Bronchial epithelial cell (primary cell): ENCODE measurements around the gene JARID2. TPM values are rescaled to one million over a fixed set of nuclear protein-coding genes. Genes with fewer than 3 reads are reported as not detected.

ENCODE experiments used
- DNase-seq: peaks from one replicate; pipeline ENCODE4 v3.0.0-alpha.2; 2010; ENCODE audit warnings: low read depth
- FAIRE-seq: peaks from 2 replicates; lab custom pipeline; 2011; peaks lifted over from hg19 to GRCh38; lab: Jason Lieb, UNC
- H3K27me3 ChIP-seq: 2 replicates; pipeline ENCODE4 v1.5.1; 2011; ENCODE audit warnings: low read length; ENCODE audit not compliant: control insufficient read depth, insufficient read depth
- H3K36me3 ChIP-seq: 2 replicates; pipeline ENCODE4 v1.5.1; 2011; ENCODE audit warnings: low read length; ENCODE audit not compliant: control insufficient read depth, insufficient read depth
- H3K4me3 ChIP-seq: 2 replicates; pipeline ENCODE4 v1.5.1; 2011; ENCODE audit warnings: mild to moderate bottlenecking, low read depth, low read length, control low read depth
- CTCF ChIP-seq: IDR thresholded peaks from 2 replicates; pipeline ENCODE4 v1.5.1; 2011; ENCODE audit warnings: mild to moderate bottlenecking, moderate library complexity, low read length, control low read depth, inconsistent platforms; ENCODE audit not compliant: insufficient read depth, severe bottlenecking
- total RNA-seq: library from RNA; depleted of rRNA; stranded (reverse); fragments of >200 nt; gene quantifications from 2 replicates; pipeline ENCODE4 v1.2.1, GENCODE V29; 2014

Gene JARID2
- total RNA-seq, 1 donor from 2014 or later = 29.2 TPM

- Histone ChIP-seq H3K4me3 (no peak overlapping the region), H3K36me3 (peaks cover 43% of the 10 kb centered on the region), H3K27me3 (no peaks in the 10 kb centered on the region)
- no peak for FAIRE-seq
- no peak for TF ChIP-seq CTCF
- no peak for DNase-seq
Observed at GRCh38 chr6:15508441-15508871, 262.6 kb downstream of the JARID2 start.

- peaks cover 48% of the 10 kb centered on the region for H3K36me3 ChIP-seq
- no peak overlapping the region for H3K4me3 ChIP-seq
- TF ChIP-seq CTCF = no peak
- H3K27me3 ChIP-seq = no peaks in the 10 kb centered on the region
- DNase-seq = no peak
- peak; percentile 43 for FAIRE-seq
Observed at GRCh38 chr6:15508931-15509330, 263.1 kb downstream of the JARID2 start.

GRCh38 chr6:15509335-15509933 is 263.6 kb downstream of the JARID2 start:
- H3K36me3 ChIP-seq = peaks cover 52% of the 10 kb centered on the region

GRCh38 chr6:15510121-15510520 is 264.3 kb downstream of the JARID2 start:
- TF ChIP-seq CTCF = no peak
- Histone ChIP-seq H3K36me3 (peaks cover 57% of the 10 kb centered on the region), H3K4me3 (no peak overlapping the region), H3K27me3 (no peaks in the 10 kb centered on the region)
- DNase-seq = no peak
- no peak for FAIRE-seq

More at GRCh38 chr6:15509335-15509933, 263.6 kb downstream of the JARID2 start:
- TF ChIP-seq CTCF = no peak
- Histone ChIP-seq H3K4me3 (no peak overlapping the region), H3K27me3 (no peaks in the 10 kb centered on the region)
- DNase-seq (no peak), FAIRE-seq (no peak)

GRCh38 chr6:15510536-15511247 is 264.8 kb downstream of the JARID2 start:
- H3K36me3 ChIP-seq = peaks cover 60% of the 10 kb centered on the region
- no peak for TF ChIP-seq CTCF
- DNase-seq = no peak
- H3K27me3 ChIP-seq = no peaks in the 10 kb centered on the region
- no peak overlapping the region for H3K4me3 ChIP-seq
- no peak for FAIRE-seq
